Measurements from ENCODE around the gene FRMD6. TPM values are rescaled to one million over a fixed set of nuclear protein-coding genes. Genes with fewer than 3 reads are reported as not detected.

The FRMD6 gene
- total RNA-seq, 4 donors from 2014 or later, result 88.3 to 165 (median 119) TPM

DNA sequence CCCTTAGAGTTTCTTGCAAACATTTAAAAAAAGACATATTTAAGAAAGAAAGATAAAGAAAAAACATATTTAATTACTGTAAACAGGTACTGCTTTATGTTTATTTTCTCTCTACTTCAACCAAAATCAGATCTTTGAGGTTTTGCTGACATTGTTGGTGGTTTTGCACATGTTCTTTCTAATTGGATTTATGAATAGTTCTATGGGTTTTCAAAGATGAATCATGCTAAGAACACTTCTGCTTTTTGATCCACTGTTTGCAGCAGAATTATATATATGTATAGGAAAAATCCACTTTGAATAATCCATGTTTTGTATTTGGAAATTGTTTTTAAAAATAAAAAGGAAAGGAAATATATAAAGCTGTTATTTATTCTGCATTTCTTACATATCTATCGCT lies 78.4 kb downstream of the FRMD6 start:
- WGBS, result 92% methylated on average over 1 of the region's 1 CpG
- no peak for DNase-seq (ENCODE audit: low spot score in 2 of 2)
- H3K4me3 ChIP-seq, result no peak overlapping the region
- H3K36me3 ChIP-seq, result peaks cover 38% of the 10 kb centered on the region
- H3K9me3 ChIP-seq, result no peaks in the 10 kb centered on the region
- TF ChIP-seq POLR2AphosphoS5 (IDR thresholded peaks at IDR 0.05) (no peak), POLR2A (IDR thresholded peaks at IDR 0.05) (no peak), EP300 (IDR thresholded peaks at IDR 0.05) (no peak), CTCF (IDR thresholded peaks at IDR 0.05) (no peak)
- H3K4me1 ChIP-seq, result peaks cover 3% of the 10 kb centered on the region
- no peaks in the 10 kb centered on the region for H3K27me3 ChIP-seq
- H3K27ac ChIP-seq, result no peak overlapping the region

DNA sequence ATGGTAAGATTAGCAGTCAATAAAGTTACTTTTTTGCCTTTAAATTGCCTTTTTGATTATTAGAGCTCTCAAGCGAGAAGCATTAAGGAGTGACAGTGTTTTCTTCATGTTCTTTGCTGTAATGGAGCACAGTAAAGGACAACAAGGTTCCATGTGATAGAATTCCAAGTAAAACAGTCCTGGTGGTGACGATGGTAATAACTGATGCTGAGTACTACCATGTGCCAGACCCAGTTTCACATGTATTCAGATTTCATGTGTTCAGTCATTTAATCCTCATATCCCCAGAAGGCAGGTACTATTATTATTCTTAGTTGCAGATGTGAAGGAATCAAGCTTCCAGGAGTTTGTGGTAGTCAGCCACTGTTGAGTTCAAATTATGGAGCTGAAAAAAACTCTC lies 79.0 kb downstream of the FRMD6 start:
- 89% methylated on average over 2 of the region's 2 CpGs for WGBS
- no peak for DNase-seq (ENCODE audit: low spot score in 2 of 2)
- Histone ChIP-seq H3K4me3 (no peak overlapping the region), H3K27me3 (no peaks in the 10 kb centered on the region), H3K36me3 (peaks cover 32% of the 10 kb centered on the region), H3K9me3 (no peaks in the 10 kb centered on the region), H3K4me1 (peaks cover 3% of the 10 kb centered on the region), H3K27ac (no peak overlapping the region)
- no peak for TF ChIP-seq CTCF (IDR thresholded peaks at IDR 0.05)
- TF ChIP-seq POLR2A (IDR thresholded peaks at IDR 0.05), result no peak
- no peak for TF ChIP-seq POLR2AphosphoS5 (IDR thresholded peaks at IDR 0.05)
- no peak for TF ChIP-seq EP300 (IDR thresholded peaks at IDR 0.05)

- Histone ChIP-seq H3K9me3 (no peaks in the 10 kb centered on the region), H3K27ac (no peak overlapping the region), H3K4me1 (peaks cover 3% of the 10 kb centered on the region), H3K27me3 (no peaks in the 10 kb centered on the region), H3K4me3 (no peak overlapping the region), H3K36me3 (peaks cover 16% of the 10 kb centered on the region)
- DNase-seq (ENCODE audit: low spot score in 2 of 2), result no peak
- 76% methylated on average over 4 of the region's 4 CpGs for WGBS
- TF ChIP-seq CTCF (IDR thresholded peaks at IDR 0.05) (no peak), POLR2AphosphoS5 (IDR thresholded peaks at IDR 0.05) (no peak), POLR2A (IDR thresholded peaks at IDR 0.05) (no peak)
Measured at GRCh38 chr14:51732494-51733112, 80.9 kb downstream of the FRMD6 start.

- H3K4me1 ChIP-seq, result peaks cover 3% of the 10 kb centered on the region
- 62% methylated on average over 1 of the region's 1 CpG for WGBS
- TF ChIP-seq POLR2A (IDR thresholded peaks at IDR 0.05), result no peak
- TF ChIP-seq CTCF (IDR thresholded peaks at IDR 0.05), result no peak
- TF ChIP-seq POLR2AphosphoS5 (IDR thresholded peaks at IDR 0.05), result no peak
- TF ChIP-seq EP300 (IDR thresholded peaks at IDR 0.05), result no peak
- no peak overlapping the region for H3K27ac ChIP-seq
- no peak overlapping the region for H3K4me3 ChIP-seq
- no peak for DNase-seq (ENCODE audit: low spot score in 2 of 2)
- H3K9me3 ChIP-seq, result no peaks in the 10 kb centered on the region
- peaks cover 10% of the 10 kb centered on the region for H3K36me3 ChIP-seq
- no peaks in the 10 kb centered on the region for H3K27me3 ChIP-seq
Measured at GRCh38 chr14:51733147-51733546, 81.4 kb downstream of the FRMD6 start.

GRCh38 chr14:51735851-51736250 lies 84.1 kb downstream of the FRMD6 start:
- no peaks in the 10 kb centered on the region for H3K36me3 ChIP-seq
- WGBS, result 85% methylated on average over 4 of the region's 4 CpGs
- H3K27ac ChIP-seq, result no peak overlapping the region
- peaks cover 3% of the 10 kb centered on the region for H3K4me1 ChIP-seq
- TF ChIP-seq EP300 (IDR thresholded peaks at IDR 0.05) (no peak), CTCF (IDR thresholded peaks at IDR 0.05) (no peak), POLR2A (IDR thresholded peaks at IDR 0.05) (no peak), POLR2AphosphoS5 (IDR thresholded peaks at IDR 0.05) (no peak)
- no peak for DNase-seq (ENCODE audit: low spot score in 2 of 2)
- no peaks in the 10 kb centered on the region for H3K9me3 ChIP-seq
- no peaks in the 10 kb centered on the region for H3K27me3 ChIP-seq
- no peak overlapping the region for H3K4me3 ChIP-seq

All from suprapubic skin (tissue), 4 donors.